GM21381 (cell line): ENCODE results near the gene TMEM273.

Source experiments
- ATAC-seq: cut with Tn5 transposase; IDR thresholded peaks from one replicate; pipeline ENCODE4 v1.9.1; 2021; ENCODE audit warnings: mild to moderate bottlenecking, moderate library complexity; ENCODE audit not compliant: unreplicated experiment

TMEM273 gene

GRCh38 chr10:49165821-49166483 is 22.2 kb downstream of the TMEM273 start:
- ATAC-seq, result no peak

GRCh38 chr10:49165259-49165658 is 22.9 kb downstream of the TMEM273 start:
- ATAC-seq, result no peak

- peak; percentile 82 for ATAC-seq
Observed at GRCh38 chr10:49164559-49165188, 23.5 kb downstream of the TMEM273 start.

- ATAC-seq, result no peak
Observed at GRCh38 chr10:49163741-49164140, 24.4 kb downstream of the TMEM273 start.

GRCh38 chr10:49162761-49163310 is 25.4 kb downstream of the TMEM273 start:
- ATAC-seq, result no peak

GRCh38 chr10:49162063-49162462 is 26.1 kb downstream of the TMEM273 start:
- no peak for ATAC-seq

GRCh38 chr10:49161411-49161997 is 26.7 kb downstream of the TMEM273 start:
- ATAC-seq, result no peak

- no peak for ATAC-seq
Observed at GRCh38 chr10:49160814-49161213, 27.4 kb downstream of the TMEM273 start.

GRCh38 chr10:49160110-49160509 is 28.1 kb downstream of the TMEM273 start:
- ATAC-seq, result no peak

- ATAC-seq, result no peak
Observed at GRCh38 chr10:49158915-49159314, 29.3 kb downstream of the TMEM273 start.

- ATAC-seq, result no peak
Observed at GRCh38 chr10:49158404-49158803, 29.8 kb downstream of the TMEM273 start.

- ATAC-seq, result no peak
Observed at GRCh38 chr10:49157229-49157628, 31.0 kb downstream of the TMEM273 start.

- ATAC-seq, result no peak
Observed at GRCh38 chr10:49154641-49155040, 33.5 kb downstream of the TMEM273 start.

- no peak for ATAC-seq
Observed at GRCh38 chr10:49153971-49154370, 34.2 kb downstream of the TMEM273 start.

GRCh38 chr10:49153115-49153514 is 35.1 kb downstream of the TMEM273 start:
- ATAC-seq, result no peak

GRCh38 chr10:49152663-49153062 is 35.5 kb downstream of the TMEM273 start:
- ATAC-seq, result no peak

- no peak for ATAC-seq
Observed at GRCh38 chr10:49152037-49152436, 36.2 kb downstream of the TMEM273 start.

GRCh38 chr10:49151481-49151880 is 36.7 kb downstream of the TMEM273 start:
- ATAC-seq, result no peak

GRCh38 chr10:49151025-49151445 is 37.2 kb downstream of the TMEM273 start:
- ATAC-seq, result no peak

GRCh38 chr10:49150426-49150825 is 37.8 kb downstream of the TMEM273 start:
- no peak for ATAC-seq

GRCh38 chr10:49149881-49150280 is 38.3 kb downstream of the TMEM273 start:
- ATAC-seq, result no peak
